GM18505 (cell line): ENCODE data around the gene ART4.
A peak's percentile ranks its signal among the peaks of the same experiment; 100 is the strongest.

ENCODE experiments used
- ATAC-seq: cut with Tn5 transposase; IDR thresholded peaks from one replicate; pipeline ENCODE4 v1.9.1; 2021; ENCODE audit not compliant: unreplicated experiment
- POLR2A ChIP-seq: IDR thresholded peaks from 4 replicates; pipeline ENCODE4 v1.6.1; 2011; ENCODE audit warnings: borderline replicate concordance; ENCODE audit not compliant: insufficient read depth, insufficient read length; ENCODE audit errors: extremely low read depth

Gene ART4

DNA sequence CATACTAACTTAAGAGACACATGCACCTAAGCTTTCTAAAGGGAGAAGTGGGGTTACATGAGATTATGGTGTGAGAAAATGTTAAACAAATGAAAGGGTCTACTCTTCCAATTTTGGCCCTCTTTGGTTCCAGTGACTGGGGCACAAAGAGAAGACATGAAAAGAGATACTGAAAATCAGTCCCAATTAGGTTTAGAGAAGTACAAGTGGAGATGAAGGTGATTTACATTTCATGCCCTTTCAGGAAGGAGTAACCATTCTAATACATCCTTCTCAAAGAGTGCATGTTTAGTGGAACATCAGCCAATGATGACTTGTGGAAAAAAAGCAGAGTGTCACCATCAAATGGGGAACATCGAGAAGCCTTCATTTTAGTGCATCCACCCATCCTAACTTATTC, 27.9 kb upstream of the ART4 start:
- TF ChIP-seq POLR2A: no peak
- no peak for ATAC-seq

DNA sequence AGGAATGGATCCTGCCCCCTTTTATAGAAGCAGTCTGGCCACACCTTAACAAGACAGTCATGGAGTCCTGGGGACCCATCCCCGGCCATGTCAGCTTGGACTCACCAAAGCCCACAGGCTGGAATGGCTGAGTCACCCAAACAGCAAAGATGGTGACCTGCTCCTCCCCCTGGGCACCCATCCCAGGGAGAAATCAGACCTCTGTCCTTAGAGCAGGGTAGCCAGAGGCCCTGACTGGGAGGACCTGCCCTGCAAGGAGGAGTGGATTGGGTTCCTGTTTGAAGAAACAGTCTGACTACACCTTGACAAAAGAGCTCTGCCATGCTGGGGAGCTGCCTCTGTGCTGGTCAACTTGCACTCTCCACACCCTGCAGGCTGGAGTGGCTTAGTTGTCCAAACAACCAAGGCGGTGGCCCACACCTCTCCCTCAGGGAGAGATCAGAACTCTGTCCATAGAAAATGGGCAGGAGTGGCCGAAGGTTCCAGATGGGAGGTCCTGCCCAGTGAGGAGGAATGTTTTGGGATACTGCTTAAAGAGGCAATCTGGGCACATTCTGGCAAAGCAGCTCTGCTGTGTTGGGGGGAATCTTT, 25.7 kb upstream of the ART4 start:
- no peak for TF ChIP-seq POLR2A
- no peak for ATAC-seq

- no peak for TF ChIP-seq POLR2A
- ATAC-seq: no peak
Observed at GRCh38 chr12:14860490-14860889, 17.2 kb upstream of the ART4 start.

DNA sequence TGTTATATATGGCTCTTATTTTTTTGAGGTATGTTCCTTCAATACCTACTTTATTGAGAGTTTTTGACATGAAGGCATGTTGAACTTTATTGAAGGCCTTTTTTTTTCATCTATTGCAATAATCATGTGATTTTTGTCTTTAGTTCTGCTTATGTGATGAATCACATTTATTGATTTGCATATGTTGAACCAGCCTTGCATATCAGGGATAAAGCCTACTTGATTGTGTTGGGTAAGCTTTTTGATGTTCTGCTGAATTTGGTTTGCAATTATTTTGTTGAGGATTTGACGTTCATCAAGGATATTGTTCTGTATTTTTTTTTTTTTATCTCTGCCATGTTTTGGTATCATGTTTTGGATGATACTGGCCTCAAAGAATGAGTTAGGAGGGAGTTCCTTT, 15.2 kb upstream of the ART4 start:
- TF ChIP-seq POLR2A: no peak
- ATAC-seq: no peak

- ATAC-seq: no peak
- no peak for TF ChIP-seq POLR2A
Observed at GRCh38 chr12:14854586-14855183, 11.4 kb upstream of the ART4 start.

DNA sequence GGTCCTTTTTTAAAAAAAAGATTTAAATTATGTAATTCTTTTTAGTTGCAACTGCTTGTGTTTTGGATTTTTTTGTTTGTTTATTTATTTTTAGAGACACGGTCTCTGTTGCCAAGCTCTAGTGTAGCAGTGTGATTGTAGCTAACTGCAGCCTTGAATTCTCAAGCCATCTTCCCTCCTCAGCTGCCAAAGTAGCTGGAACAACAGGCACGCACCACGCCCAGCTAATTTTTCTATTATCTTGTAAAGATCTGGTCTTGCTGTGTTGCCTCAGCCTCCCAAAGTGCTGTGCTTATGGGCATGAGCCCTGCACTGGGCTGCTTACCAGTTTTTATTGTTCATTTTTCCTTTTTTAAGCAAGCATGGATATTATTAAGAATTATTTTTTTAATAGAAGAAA, 10.6 kb upstream of the ART4 start:
- ATAC-seq: no peak

GRCh38 chr12:14852880-14853279, 9.6 kb upstream of the ART4 start:
- TF ChIP-seq POLR2A: no peak
- ATAC-seq: no peak

More for the DNA sequence above, 10.6 kb upstream of the ART4 start:
- TF ChIP-seq POLR2A: no peak

DNA sequence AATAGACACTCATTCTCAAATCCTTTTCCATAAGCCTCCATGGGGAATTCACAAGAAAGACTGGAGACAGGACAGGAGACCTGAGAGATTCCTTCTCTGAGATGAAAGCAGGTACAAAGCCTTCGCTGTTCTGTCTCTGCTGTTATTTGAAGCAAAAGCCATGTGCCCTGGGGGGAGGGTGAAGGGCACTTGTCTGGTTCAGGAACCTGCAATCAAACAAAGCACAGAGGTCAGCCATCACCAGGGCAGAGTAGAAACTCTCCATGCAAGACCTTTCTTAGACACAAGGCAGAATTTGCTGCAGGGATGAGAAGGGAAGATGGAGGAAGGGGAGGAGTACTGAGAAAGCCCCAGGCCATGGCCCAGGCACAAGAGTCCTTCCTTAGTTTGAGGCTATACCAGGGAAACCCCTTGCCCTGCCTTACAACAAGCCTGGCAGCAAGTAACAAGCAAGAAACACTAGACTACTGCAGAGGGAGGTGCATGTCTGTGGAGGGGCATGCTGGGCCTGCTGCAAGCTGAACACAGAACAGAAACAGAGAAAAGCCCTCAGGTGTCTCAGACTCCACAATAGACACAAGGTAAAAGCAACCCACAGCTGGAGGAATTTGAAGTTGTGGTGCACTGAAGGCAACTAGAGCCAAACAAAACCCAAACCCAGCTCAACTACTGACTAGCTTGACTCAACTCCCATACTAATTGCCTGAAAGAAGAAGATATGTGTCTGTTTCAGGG, 7.8 kb upstream of the ART4 start:
- TF ChIP-seq POLR2A: no peak
- ATAC-seq: peak; percentile 58

GRCh38 chr12:14849661-14850060, 6.3 kb upstream of the ART4 start:
- no peak for TF ChIP-seq POLR2A
- no peak for ATAC-seq

DNA sequence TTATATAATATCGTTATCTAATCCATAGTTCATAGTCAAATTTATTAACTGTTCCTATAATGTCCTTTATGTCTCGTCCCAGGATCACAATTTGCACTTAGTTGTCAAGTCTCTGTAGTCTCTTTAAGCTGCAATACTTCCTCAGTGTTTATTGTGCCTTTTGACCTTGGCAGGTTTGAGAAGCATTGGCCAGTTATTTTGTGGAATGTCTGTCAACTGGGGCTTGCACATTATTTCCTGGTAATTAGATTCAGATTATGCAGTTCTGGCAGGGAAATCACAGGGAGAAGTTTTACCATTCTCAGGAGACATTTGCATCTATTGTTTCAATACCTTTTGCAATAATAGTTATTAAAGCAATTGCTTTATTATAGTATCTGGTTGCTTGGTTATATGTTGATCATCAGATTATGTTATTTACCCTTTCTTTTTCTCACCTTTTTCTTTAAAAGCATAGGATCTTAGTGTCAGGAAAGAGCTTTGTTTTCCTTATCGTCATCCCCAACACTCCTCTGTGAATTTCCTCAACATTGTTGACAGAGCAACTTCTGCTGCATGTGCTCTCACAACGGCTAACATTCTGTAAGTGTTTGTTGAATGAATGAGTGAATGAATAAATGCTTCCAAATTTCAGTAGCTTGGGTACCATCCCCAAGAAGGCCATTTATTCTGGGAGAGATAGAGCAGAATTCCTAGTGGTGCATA, 3.7 kb upstream of the ART4 start:
- TF ChIP-seq POLR2A: no peak

GRCh38 chr12:14846042-14846587, 2.8 kb upstream of the ART4 start:
- TF ChIP-seq POLR2A: no peak
- ATAC-seq: no peak

More for the DNA sequence above, 3.7 kb upstream of the ART4 start:
- ATAC-seq: no peak

GRCh38 chr12:14845350-14845750, 2.0 kb upstream of the ART4 start:
- peak; percentile 50 for ATAC-seq

DNA sequence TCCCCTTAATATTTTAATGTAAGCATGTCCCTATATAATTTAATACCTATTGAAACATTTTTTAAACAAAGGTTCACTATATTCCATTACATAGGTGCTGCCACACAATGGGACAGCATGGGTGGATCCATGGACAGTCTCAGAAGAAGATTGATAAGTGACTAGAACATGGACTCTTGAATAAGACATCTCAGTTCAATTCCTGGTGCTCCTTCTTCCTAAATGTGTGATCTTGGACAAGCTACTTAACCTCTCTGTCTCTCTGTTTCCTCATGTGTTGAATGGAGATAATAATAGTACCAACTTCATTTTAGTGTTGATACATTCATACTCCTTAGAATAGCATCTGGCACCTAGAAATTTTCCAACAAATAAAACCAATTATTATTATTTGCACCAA, 1.1 kb upstream of the ART4 start:
- TF ChIP-seq POLR2A: no peak

More at GRCh38 chr12:14845350-14845750, 2.0 kb upstream of the ART4 start:
- TF ChIP-seq POLR2A: no peak

More for the DNA sequence above, 1.1 kb upstream of the ART4 start:
- no peak for ATAC-seq
